Cardiac septum (tissue), 1 donor: ENCODE measurements around the gene PDZD4. TPM values are rescaled to one million over a fixed set of nuclear protein-coding genes. Genes with fewer than 3 reads are reported as not detected.

Source experiments
- DNase-seq: peaks from one replicate; pipeline ENCODE4 v3.0.0-alpha.2; 2020; ENCODE audit warnings: low spot score
- intact Hi-C: fragments of 100-400 bp; cut with DNase I; formaldehyde crosslinking; loops from one replicate; pipeline ENCODE4 v1.14.0; 2022
- total RNA-seq: library from RNA; stranded (reverse); fragmentation: NEBNext Ultra II Directional; extraction: Animal tissue kit (Norgen Biotek cat#: 25700); gene quantifications from one replicate; pipeline ENCODE4 v1.2.1, GENCODE V29; 2021
- donor health status: DM: no; HTN: no; CAD: no.

PDZD4 gene
- total RNA-seq, 1 donor from 2014 or later, result 4.1 TPM

- no peak for DNase-seq
- intact Hi-C loops, result no loop called here
Measured at GRCh38 chrX:153816831-153817690, 13.3 kb downstream of the PDZD4 start.

DNA sequence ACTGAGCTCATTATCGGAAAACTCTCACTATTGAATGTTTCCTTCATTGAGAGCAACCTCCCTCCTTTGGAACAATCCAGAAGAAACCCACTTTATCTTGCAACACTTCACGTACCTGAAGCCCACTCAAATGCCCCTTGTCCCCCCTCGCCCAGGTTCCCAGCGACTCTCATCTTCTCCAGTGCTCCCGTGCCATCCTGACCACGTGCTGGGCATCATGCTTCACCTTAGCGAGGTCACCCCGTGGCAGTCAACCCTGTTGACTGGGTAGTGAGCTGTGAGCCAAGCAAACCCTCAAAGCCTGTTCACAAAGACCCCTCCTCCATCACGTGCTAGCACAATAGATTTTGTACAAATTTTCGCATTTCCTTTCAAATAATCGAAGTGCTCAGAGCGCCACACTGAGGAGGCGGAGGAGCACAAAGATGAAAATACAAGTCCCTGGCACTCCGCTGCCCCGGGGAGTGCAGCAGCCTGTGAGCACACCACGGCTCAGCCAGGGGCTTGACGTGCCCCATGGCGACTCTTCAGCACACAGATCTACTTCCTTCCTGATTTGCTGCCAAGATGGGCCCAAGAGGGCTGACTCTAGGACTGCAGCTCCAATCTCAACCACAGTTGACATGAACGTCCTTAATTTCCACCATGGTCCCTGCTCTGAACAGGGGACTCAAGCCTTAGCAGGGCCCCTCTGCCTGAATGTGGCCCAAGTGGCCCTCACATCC lies 15.6 kb downstream of the PDZD4 start:
- intact Hi-C loops, result no loop called here
- DNase-seq, result no peak

DNA sequence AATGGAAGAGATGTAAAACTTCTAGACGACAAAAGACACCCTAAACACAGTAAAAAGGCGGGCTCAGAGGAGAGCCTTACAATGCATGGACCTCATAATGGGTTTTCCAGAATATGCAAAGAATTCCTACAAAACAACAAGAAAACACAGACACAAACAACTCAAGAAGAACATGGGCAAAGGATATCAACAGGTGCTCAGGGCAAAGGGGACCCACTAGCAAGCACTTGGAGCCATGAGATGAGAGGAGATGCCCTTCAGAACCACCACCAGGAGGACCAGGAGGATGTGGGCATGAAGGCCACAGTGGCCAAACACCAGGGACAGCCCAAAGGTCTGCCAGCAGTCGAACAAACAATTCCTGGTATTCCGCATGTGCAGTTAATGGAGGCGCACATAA lies 17.2 kb downstream of the PDZD4 start:
- no peak for DNase-seq
- intact Hi-C loops, result no loop called here

GRCh38 chrX:153812220-153812619 lies 18.1 kb downstream of the PDZD4 start:
- no peak for DNase-seq
- intact Hi-C loops, result no loop called here

DNA sequence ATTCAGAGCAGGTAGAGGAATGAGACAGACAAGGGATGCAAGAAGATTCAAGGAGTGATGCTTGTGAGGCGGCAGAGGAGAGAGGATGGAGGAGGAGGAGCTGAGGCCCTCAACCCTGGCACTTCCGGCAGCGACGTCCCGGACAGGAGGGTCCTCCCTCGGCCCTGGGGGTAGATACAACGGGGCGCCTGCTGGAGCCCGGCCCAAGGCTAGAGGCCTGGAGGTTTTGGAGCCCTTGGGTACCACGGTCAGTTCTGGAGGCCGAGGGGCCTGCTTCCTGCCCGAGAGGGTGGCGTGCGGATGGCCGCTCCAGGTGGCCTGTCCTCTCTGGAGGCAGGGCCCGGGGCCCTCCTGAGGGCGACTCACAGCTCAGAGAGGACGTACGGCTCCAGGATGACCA lies 22.4 kb downstream of the PDZD4 start:
- DNase-seq, result no peak
- intact Hi-C loops, result no loop called here

DNA sequence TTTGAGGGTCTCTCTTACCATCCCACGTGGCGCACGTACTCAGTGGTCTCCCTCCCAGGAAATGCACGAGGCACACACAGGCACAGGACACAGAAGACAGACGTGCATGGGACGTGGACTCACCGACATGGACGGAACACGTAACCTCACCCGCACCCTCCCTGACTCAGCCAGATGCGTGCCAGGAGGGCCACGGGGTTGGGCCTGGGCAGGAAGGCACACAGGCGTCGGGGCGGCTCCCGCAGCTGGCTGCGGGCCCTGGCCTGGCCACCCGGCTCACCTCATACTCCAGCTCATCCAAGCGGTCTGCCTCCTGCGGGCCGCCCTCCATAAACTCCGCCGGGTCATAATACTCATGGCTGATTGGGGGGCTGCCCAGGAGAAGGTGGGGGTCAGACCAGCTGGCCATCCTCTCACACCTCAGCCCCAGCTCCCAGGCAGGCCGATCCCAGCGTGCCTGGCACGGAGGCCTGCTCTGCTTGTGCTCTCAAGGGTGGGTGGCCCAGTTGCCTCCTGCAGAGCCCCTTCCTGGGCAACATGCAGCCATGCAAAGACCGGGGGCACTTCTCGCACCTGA lies 23.3 kb downstream of the PDZD4 start:
- DNase-seq, result no peak
- intact Hi-C loops, result no loop called here

DNA sequence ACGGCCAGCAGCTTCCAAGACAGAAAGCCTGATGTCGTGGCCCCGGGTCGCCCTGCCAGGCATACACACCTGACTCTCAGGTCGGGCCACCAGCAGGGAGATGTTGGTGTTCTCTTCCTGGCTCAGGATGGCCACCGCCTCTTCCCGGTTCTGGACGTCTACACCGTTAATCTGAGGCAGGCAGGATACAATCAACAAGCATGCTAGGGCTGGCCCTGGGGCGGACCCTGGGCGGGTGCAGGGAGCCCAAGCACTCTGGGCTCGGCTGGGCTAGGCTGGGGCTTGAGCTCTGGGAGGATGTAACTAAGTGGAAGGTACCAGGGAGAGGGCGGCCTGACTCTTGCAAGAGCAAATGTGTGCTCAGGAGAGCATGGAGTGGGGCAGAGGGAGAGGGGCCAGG lies 24.9 kb downstream of the PDZD4 start:
- no peak for DNase-seq
- intact Hi-C loops, result no loop called here

GRCh38 chrX:153804621-153805020 lies 25.7 kb downstream of the PDZD4 start:
- DNase-seq, result no peak

DNA sequence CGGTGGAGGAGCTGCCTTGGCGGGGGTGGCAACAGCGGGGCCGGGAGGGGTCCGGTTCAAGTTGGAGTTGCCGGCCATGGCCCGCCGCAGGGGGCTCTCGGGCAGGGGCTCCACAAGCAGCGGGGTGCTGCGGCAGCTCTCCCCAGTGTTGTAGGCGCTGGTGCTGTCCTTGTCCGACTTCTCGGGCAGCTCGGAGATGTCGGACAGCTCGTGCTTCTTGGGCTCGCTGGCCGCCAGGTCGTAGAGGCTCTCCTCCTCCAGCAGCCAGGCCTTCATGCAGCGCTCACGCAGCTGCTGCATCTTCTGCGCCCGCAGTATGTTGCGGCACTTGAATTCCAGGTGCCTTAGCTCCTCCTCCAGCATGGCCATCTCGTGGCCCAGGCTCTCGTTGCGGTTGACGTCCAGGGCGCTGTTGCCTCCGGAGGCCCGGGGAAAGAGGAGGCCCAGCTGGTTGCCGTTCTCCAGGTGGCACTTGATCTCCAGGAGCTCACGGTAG lies 26.2 kb downstream of the PDZD4 start:
- DNase-seq, result no peak
- intact Hi-C loops, result no loop called here

More at GRCh38 chrX:153804621-153805020, 25.7 kb downstream of the PDZD4 start:
- intact Hi-C loops, result no loop called here

DNA sequence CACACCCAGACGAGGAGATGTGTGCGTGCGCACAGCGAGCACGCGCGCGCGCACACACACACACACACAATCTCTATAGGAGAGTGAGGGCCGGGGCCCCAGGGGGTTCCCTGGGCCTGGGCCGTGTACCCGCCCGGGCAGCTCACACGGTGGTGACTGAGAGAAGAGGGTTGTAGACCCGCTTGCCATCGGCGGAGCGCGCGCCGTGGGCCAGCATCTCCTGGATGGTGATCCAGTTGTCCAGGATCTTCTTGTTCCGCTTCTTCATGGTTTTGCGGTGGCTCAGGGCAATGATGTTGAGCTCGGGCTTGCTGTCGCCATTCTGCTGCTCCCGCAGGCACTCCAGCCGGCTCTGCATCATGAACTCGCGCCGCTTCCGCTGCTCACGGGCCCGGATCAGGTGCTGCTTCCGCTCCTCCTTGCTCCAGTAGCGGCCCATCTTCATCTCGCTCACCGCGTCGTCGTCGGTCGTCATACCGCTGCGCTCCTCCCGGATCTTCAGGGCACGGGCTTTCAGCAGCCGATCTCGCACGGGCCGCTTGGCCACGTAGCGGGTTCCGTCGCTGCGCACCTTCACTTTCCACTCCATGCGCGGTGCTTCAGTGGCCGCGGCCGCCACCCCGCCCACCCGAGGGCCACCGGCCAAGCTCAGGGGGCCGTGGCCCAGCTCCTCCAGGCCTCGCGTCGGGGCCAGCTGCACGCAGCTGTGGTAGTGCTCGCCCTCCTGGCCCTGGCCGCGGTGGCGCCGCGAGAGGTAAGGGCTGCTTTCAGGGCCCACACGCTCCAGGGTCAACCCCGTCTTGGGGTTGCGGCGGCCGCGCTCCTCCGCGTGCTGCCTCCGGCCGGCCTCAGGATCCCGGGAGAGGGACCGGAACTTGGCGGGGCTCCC lies 26.9 kb downstream of the PDZD4 start:
- DNase-seq, result no peak
- intact Hi-C loops, result no loop called here

DNA sequence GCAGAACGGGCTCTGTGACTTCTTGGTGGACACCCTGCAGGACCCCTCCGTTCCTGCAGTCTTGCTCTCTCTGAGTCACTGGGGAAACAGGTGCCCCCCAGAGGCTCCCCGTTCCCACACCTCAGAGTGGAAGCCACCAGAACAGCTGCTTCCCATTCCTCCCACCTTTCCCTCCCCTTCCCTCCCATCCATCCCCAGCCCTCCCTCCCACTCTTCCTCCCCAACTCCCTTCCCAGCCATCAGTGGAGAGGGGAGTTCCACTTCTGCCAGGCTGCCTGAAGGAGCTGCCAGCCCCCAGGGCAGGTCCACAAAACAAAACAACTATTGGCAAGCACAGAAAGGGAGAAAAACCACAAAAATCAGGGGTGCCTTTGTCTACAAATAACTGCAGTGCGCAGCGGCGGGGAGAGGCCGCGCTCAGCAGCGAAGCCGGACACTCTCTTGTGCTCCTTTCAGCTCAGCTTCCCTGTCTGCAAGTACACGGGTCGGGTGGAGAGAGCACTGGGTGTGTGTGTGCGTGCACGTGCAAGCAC lies 27.8 kb downstream of the PDZD4 start:
- no peak for DNase-seq

GRCh38 chrX:153801669-153802068 lies 28.7 kb downstream of the PDZD4 start:
- intact Hi-C loops, result no loop called here

More for the DNA sequence above, 27.8 kb downstream of the PDZD4 start:
- intact Hi-C loops, result no loop called here

DNA sequence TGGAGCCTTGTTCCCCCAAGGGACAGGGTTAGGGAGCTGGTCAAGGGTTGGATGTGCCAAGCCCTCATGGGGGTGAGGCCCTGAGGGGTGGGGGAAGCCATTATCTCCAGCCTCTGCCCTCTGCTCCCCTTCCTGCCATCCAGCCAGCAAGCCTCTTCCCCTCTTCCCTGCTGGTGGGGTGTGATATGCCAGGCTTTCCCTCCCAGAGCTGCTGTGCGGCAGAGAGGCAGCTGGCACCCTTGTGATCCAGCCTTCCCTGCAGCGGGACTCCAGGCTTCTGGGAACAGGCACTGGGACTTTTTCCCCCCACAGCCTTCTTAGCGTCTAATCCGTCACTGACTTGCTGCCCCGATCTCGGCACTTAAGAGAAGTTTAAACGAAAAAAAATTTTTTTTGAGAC lies 29.6 kb downstream of the PDZD4 start:
- DNase-seq, result no peak
- intact Hi-C loops, result no loop called here

More at GRCh38 chrX:153801669-153802068, 28.7 kb downstream of the PDZD4 start:
- DNase-seq, result no peak

- no peak for DNase-seq
- intact Hi-C loops, result no loop called here
Measured at GRCh38 chrX:153800177-153800722, 30.1 kb downstream of the PDZD4 start.

DNA sequence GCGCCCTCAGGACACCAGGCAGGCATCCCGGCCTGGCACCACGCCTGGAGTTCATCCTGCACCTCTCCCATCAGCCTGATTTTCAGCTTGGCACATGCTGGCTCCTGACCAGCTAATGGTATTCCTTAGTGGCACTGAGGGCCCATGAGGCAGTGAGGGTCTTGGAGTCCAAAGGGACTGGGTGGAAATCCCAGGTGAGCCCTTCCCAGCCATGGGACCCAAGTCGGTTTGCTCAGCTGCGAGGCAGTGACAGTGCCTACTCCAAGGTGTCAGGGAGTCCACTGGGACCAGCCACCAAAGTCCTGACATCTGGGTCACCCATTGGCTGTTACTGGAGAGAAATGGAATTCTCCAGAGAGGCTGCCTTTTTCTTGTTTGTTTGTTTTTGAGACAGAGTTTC lies 31.0 kb downstream of the PDZD4 start:
- intact Hi-C loops, result no loop called here
- no peak for DNase-seq

DNA sequence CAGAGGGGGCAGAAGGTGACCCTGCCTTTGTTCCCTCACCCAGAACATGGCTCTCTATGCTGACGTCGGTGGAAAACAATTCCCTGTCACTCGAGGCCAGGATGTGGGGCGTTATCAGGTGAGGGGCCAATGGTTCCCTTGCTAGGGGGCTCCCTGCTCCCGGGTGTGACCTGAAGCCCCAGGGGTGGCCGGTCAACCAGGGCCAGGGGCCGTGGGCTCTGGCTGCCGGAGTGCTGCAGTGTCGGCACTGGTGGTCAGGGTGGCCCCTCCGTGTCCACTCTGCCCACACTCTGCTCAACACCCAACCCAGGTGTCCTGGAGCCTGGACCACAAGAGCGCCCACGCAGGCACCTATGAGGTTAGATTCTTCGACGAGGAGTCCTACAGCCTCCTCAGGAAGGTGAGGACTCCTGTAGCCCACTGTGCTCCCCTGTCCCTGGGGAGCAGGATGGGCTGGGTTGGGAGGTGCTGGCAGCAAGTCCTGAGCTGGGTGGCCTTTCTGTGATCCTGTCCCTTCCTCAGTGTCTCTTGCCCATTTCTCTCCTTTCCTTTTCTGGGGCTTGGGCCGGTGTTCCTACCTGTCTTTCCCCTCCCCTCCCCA lies 32.8 kb downstream of the PDZD4 start:
- intact Hi-C loops, result no loop called here
- DNase-seq, result no peak

- intact Hi-C loops, result loop anchor here (1.0 kb wide), 1 partner anchor 133 kb away; no protein-coding TSS in a partner anchor
- no peak for DNase-seq
Measured at GRCh38 chrX:153794897-153795816, 35.2 kb downstream of the PDZD4 start.
